GM12865 (cell line): ENCODE data around the gene PLXNB2.

ENCODE experiments used
- DNase-seq: peaks from one replicate; pipeline ENCODE4 v3.0.0; 2010; ENCODE audit warnings: low read depth
- H3K4me3 ChIP-seq: 2 replicates; pipeline ENCODE4 v1.5.1; 2011; ENCODE audit warnings: mild to moderate bottlenecking, low read depth, low read length, control low read depth
- TF ChIP-seq, protein P1 (sequence below): IDR thresholded peaks from 2 replicates; pipeline ENCODE4 v1.5.1; 2011; ENCODE audit warnings: low read length, control low read depth, low read depth, inconsistent platforms; ENCODE audit not compliant: insufficient read depth; ENCODE audit errors: missing control alignments

The PLXNB2 gene

DNA sequence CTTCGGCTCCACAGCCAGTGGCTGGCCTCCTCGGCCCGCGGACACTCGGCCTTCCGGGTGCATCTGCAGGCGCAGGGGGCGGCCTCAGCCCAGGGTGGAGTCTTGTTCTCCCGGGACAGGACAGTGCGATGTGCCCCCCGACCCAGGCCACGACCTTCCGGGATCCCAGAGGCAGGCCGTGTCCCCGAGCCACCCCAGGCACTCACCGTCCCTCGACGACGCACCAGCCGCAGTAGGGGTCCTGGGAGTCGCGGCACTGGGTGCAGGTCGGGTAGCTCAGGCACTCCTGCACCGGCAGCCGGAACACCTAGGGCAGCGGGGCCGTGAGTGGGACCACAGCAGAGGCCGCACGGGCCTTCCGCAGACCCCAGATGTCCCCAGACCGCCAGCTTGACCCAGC, 19.7 kb downstream of the PLXNB2 start:
- TF ChIP-seq, protein P1, sequence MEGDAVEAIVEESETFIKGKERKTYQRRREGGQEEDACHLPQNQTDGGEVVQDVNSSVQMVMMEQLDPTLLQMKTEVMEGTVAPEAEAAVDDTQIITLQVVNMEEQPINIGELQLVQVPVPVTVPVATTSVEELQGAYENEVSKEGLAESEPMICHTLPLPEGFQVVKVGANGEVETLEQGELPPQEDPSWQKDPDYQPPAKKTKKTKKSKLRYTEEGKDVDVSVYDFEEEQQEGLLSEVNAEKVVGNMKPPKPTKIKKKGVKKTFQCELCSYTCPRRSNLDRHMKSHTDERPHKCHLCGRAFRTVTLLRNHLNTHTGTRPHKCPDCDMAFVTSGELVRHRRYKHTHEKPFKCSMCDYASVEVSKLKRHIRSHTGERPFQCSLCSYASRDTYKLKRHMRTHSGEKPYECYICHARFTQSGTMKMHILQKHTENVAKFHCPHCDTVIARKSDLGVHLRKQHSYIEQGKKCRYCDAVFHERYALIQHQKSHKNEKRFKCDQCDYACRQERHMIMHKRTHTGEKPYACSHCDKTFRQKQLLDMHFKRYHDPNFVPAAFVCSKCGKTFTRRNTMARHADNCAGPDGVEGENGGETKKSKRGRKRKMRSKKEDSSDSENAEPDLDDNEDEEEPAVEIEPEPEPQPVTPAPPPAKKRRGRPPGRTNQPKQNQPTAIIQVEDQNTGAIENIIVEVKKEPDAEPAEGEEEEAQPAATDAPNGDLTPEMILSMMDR: no peak
- DNase-seq: no peak
- H3K4me3 ChIP-seq: no peak overlapping the region

DNA sequence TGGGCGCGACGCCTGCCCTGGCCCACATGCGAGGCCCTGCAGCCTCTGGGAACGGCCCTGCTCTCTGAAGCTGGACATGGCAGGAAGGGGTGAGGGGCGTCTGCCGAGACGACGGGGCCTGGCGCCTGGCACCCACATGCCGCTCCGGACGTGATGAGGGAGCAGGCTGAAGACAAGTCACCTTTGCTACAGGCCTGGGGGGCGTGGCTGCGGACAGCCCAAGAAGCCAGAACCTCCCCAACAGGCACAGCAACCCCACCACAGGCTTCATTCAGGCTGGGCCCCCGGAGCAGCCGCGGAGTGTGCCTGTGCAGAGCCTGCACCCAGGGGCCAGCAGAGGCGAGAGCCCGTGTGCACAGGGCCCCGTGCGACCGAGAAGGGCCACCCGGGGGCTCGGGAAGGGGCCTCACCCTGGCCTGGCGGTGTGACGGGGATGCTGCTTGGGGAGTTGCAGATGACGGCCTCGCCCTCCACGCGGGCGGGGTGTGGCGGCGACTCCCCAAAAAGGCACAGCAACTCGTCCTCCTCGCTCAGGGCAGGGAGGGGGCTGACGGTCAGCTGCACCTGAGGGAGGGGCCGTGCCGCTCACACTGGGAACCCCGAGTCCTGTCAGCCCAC, 20.6 kb downstream of the PLXNB2 start:
- no peak overlapping the region for H3K4me3 ChIP-seq
- no peak for DNase-seq
- TF ChIP-seq, protein P1: no peak

DNA sequence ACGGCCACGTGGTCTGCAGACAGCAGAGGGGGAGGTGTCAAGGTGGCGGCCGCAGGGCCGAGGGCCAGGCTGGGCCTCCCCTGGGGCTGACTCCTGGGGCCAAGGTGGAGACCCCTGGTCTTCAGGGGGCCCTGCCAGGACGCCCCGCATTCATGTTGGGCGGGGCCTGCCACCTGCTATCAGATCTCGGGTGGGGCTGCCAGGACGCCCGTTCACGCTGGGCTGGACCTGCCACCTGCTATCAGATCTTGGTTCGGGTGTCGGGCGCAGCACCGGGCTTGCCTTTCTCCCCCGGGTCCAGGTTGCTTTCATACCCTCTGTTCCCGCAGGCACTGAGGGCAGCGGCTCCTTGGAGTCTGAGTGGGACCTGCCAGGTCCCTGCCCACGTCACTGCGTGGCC, 21.2 kb downstream of the PLXNB2 start:
- H3K4me3 ChIP-seq: no peak overlapping the region
- DNase-seq: no peak
- TF ChIP-seq, protein P1: no peak

DNA sequence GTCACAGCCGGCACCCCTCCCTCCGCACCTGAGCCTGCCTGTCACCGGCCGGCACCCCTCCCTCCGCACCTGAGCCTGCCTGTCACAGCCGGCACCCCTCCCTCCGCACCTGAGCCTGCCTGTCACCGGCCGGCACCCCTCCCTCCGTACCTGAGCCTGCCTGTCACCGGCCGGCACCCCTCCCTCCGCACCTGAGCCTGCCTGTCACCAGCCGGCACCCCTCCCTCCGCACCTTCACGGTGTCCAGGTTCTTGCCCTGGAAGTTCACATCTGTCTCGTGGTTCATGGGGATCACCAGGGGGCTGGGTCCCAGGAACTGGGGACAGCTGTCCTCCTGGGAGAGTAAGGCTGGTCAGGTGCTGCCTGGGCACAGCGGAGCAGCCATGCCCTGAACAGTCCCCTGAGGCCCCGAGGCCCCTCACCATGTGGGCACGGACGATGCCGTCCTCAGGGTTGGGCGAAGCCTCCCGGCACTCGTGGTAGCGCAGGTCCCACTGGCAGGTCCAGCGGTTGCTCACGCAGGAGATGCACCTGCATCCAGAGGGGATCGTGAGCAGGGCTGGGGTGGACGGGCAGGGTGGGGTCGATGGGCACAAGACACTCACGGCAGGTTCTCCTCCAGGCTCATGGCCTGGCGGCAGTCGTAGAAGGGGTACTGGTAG, 21.7 kb downstream of the PLXNB2 start:
- DNase-seq: no peak
- no peak overlapping the region for H3K4me3 ChIP-seq
- TF ChIP-seq, protein P1: no peak

DNA sequence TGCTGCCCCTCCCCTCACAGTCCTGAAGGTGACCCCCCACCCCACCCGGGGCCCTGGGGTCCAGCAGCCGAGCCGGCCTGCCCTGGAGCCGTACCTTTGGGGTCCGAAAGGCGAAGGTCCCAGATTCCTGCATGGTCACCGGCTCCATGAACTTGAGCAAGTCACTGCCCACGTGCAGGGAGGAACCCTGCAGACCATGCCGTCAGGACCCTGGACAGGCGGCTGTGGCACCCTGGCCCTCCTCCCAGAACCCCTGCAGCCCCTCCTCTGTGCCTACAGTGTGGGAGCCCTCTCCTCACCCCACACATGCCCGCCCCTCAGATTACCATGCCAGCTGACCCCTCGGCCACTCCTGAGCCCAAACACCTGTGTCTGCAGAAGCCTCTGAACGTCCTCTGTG, 23.0 kb downstream of the PLXNB2 start:
- TF ChIP-seq, protein P1: no peak
- no peak for DNase-seq
- H3K4me3 ChIP-seq: no peak overlapping the region

DNA sequence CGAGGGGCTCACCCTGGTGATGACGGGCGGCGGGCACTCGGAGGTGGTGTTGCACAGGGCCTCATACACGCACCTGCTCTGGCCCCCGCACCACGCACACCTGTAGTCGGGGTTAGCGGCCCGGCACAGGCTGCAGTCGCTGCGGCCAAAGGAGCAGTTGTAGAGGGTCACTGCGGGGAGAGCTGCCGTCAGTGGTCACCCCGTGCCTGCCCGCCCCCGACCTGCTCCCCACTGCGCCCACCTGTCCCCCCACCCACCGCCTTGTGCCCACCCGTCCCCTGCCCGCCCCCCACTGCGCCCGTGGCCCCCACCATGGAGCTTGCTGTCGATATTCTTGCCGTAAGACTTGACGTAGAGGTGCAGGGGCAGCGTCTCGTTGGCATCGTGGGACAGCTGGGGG, 23.6 kb downstream of the PLXNB2 start:
- TF ChIP-seq, protein P1: no peak
- no peak for DNase-seq
- no peak overlapping the region for H3K4me3 ChIP-seq
